ENCODE data around the gene CCND1.
"Not testable (repeated sequence)": the region's sequence is repeated elsewhere in the genome, so short reads cannot be mapped to it uniquely, and the experiment has no call there.

The CCND1 gene

GRCh38 chr11:69667619-69668604 is 27.0 kb downstream of the CCND1 start:
- DNase-seq (ENCODE audit: low spot score), result no peak

- DNase-seq (ENCODE audit: low spot score), result no peak
Observed at GRCh38 chr11:69669486-69669885, 28.5 kb downstream of the CCND1 start.

- DNase-seq (ENCODE audit: low spot score), result peak; percentile 81
Observed at GRCh38 chr11:69670158-69670845, 29.3 kb downstream of the CCND1 start.

- DNase-seq (ENCODE audit: low spot score), result no peak
Observed at GRCh38 chr11:69671734-69672465, 30.9 kb downstream of the CCND1 start.

GRCh38 chr11:69674267-69674885 is 33.4 kb downstream of the CCND1 start:
- DNase-seq (ENCODE audit: low spot score), result peak; percentile 89

- peak; percentile 93 for DNase-seq (ENCODE audit: low spot score)
Observed at GRCh38 chr11:69674886-69675714, 34.1 kb downstream of the CCND1 start, which contains the start of gene LTO1. Gene LTO1, minus strand, starts transcription at chr11:69675353. Its CDS starts 114 bp downstream, at chr11:69675239.

GRCh38 chr11:69677749-69678148 is 36.8 kb downstream of the CCND1 start:
- DNase-seq (ENCODE audit: low spot score), result no peak

GRCh38 chr11:69680688-69681087 is 39.7 kb downstream of the CCND1 start:
- no peak for DNase-seq (ENCODE audit: low spot score)

- no peak for DNase-seq (ENCODE audit: low spot score)
Observed at GRCh38 chr11:69682221-69682620, 41.3 kb downstream of the CCND1 start.

- no peak for DNase-seq (ENCODE audit: low spot score)
Observed at GRCh38 chr11:69682681-69683326, 41.8 kb downstream of the CCND1 start.

GRCh38 chr11:69683764-69684333 is 42.9 kb downstream of the CCND1 start:
- no peak for DNase-seq (ENCODE audit: low spot score)

GRCh38 chr11:69684651-69685050 is 43.7 kb downstream of the CCND1 start:
- no peak for DNase-seq (ENCODE audit: low spot score)

GRCh38 chr11:69685348-69685747 is 44.4 kb downstream of the CCND1 start:
- no peak for DNase-seq (ENCODE audit: low spot score)

GRCh38 chr11:69686452-69686851 is 45.5 kb downstream of the CCND1 start:
- DNase-seq (ENCODE audit: low spot score), result no peak

GRCh38 chr11:69686856-69687255 is 45.9 kb downstream of the CCND1 start:
- DNase-seq (ENCODE audit: low spot score), result no peak

- DNase-seq (ENCODE audit: low spot score), result not testable (repeated sequence)
Observed at GRCh38 chr11:69687969-69688771, 47.2 kb downstream of the CCND1 start.

GRCh38 chr11:69689484-69690319 is 48.7 kb downstream of the CCND1 start:
- DNase-seq (ENCODE audit: low spot score), result no peak

- DNase-seq (ENCODE audit: low spot score), result peak; percentile 72
Observed at GRCh38 chr11:69691463-69691862, 50.5 kb downstream of the CCND1 start.
